Measurements from ENCODE around the gene SORBS1.

SORBS1 gene

DNA sequence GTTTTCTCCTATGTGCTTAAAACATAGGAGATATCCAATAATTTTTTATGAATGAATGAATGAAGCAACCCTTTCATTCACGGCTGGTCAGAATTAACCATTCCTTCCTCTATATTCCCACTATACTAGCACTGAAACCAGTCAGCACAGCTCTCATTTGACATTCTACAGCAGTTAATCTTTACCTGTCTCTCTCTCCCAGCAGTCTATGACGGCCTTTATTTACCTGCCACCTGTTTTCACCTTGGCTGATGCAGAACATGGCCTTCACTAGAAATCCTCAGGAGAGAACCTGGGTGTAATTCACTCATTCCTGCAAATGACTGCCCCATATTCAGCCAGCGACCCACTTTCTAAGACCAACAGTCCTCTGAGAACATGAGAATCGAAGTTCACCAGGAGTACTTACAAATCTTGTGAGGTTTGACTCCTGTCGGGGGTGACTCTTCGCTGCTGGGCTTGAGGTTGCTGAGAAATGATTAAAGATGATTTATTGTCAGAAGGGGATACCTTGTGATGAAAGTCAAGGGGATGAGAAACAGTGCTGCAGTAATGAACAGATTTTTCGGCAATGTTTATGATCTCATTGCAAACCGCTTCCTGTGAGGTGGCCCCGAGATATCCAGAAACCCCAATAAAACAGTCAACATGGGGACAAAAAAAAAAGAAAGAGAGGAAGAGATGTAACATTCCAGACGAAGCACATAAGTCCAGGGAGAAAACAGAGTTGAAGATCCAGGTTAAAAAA is 239.4 kb downstream of the SORBS1 start:
- TF ChIP-seq, protein P1, sequence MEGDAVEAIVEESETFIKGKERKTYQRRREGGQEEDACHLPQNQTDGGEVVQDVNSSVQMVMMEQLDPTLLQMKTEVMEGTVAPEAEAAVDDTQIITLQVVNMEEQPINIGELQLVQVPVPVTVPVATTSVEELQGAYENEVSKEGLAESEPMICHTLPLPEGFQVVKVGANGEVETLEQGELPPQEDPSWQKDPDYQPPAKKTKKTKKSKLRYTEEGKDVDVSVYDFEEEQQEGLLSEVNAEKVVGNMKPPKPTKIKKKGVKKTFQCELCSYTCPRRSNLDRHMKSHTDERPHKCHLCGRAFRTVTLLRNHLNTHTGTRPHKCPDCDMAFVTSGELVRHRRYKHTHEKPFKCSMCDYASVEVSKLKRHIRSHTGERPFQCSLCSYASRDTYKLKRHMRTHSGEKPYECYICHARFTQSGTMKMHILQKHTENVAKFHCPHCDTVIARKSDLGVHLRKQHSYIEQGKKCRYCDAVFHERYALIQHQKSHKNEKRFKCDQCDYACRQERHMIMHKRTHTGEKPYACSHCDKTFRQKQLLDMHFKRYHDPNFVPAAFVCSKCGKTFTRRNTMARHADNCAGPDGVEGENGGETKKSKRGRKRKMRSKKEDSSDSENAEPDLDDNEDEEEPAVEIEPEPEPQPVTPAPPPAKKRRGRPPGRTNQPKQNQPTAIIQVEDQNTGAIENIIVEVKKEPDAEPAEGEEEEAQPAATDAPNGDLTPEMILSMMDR (IDR thresholded peaks at IDR 0.05; ENCODE audit: low read depth, low read length, missing control alignments) = no peak
- no peak for DNase-seq (ENCODE audit: low read depth)
- no peak overlapping the region for H3K4me3 ChIP-seq (ENCODE audit: low read depth, low read length)
- in situ Hi-C loops (cut with HindIII; ENCODE audit: low sequenced_read_pairs) = no loop called here

DNA sequence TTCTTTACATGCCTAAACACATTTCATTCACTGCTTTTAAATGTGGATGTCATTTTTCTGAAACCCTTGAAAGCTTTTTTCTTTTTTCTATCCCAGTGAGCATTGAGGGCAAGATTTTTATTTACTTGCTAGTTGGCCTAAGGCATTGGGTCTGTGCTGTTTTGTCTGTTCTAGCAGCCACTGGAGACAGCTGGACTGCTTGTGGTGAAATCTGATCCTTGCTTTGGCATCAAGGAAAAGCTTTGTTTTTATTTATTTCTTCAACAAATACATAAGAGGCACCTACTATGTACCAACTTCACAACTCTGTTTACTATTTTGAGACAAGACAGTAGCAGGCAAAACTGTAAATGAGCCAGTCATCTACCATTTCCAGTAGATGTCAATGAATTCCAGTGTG is 241.9 kb downstream of the SORBS1 start:
- no peak overlapping the region for H3K4me3 ChIP-seq (ENCODE audit: low read depth, low read length)
- in situ Hi-C loops (cut with HindIII; ENCODE audit: low sequenced_read_pairs) = no loop called here
- TF ChIP-seq, protein P1 (IDR thresholded peaks at IDR 0.05; ENCODE audit: low read depth, low read length, missing control alignments) = no peak
- DNase-seq (ENCODE audit: low read depth) = no peak

DNA sequence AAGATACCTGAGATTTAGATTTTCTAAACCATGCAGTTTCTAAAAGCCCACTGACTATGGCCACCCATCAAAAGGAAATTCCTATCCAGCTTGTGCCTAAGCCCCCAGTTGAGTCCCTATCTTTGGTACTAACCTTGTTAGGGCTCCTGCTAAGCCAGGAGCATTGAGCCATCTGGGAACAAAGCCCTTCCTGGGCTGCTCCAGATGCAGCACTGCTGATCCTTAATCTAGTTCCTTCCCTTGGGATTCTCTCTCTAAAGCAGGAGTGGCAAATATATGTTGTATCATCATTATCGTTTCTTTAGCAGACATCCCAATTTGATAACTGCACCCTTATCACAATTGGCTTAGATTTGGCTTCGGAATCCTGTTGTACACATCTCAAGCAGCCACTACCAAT is 245.7 kb downstream of the SORBS1 start:
- no peak for DNase-seq (ENCODE audit: low read depth)
- in situ Hi-C loops (cut with HindIII; ENCODE audit: low sequenced_read_pairs) = no loop called here
- TF ChIP-seq, protein P1 (IDR thresholded peaks at IDR 0.05; ENCODE audit: low read depth, low read length, missing control alignments) = no peak
- no peak overlapping the region for H3K4me3 ChIP-seq (ENCODE audit: low read depth, low read length)

DNA sequence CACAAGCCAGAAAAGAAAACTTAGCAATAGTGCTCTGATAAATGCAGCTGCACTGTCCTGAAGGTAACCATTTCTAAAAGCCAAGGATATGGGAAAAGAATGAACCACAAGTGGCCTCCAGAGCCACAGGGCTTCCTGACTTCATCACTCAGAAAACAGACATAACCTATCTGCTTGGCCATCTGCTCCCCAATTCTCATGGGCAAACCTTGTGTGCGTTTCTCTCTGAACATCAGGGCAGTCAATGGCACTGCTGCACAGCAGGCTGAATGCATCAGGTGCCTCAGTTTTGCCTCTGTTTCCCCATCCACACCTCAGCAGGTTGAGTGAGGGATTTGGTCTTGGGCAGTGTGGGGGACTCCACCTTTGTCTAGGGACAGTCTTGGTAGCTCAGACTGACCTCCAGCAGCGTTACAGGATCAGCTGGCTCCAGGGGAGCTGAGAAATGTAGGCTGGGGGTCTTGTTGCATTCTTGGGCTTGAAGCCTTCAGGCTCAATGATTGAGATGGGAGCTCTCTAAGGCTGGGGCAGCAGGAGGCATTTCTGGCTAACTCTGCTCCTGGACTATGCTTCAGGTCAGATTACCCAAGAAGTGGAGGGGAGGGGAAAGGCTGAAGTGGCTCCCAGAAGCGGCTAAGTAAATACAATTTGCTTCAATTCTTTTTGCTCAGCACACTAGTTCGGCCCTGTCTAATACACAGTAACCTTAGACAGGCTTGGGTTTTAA is 246.8 kb downstream of the SORBS1 start:
- no peak overlapping the region for H3K4me3 ChIP-seq (ENCODE audit: low read depth, low read length)
- DNase-seq (ENCODE audit: low read depth) = no peak
- TF ChIP-seq, protein P1 (IDR thresholded peaks at IDR 0.05; ENCODE audit: low read depth, low read length, missing control alignments) = no peak
- in situ Hi-C loops (cut with HindIII; ENCODE audit: low sequenced_read_pairs) = no loop called here

DNA sequence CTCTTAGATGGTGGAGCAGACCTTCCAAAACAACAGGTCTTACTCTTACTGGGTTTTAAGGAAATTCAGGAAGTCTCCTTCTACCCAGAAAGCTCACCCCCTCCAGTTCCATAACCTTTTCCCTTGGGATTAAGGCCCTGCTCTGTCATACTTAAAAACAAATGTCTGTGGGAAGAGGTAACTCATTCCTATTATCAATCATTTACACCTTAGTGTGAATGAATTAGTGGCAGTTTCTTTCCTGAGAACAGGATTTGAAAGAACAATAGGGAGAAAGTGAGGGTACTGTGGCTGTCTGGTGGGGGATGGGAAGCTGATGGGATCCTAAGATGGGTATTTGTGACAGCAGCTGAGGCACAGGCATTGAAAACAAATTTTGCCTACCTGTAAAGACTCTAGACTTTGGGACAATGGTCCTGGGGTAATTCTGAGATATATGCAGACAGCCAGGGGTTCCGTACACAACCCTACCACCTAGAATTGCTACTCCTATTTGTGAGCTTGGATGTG is 248.1 kb downstream of the SORBS1 start:
- DNase-seq (ENCODE audit: low read depth) = no peak
- in situ Hi-C loops (cut with HindIII; ENCODE audit: low sequenced_read_pairs) = no loop called here
- TF ChIP-seq, protein P1 (IDR thresholded peaks at IDR 0.05; ENCODE audit: low read depth, low read length, missing control alignments) = no peak
- no peak overlapping the region for H3K4me3 ChIP-seq (ENCODE audit: low read depth, low read length)

DNA sequence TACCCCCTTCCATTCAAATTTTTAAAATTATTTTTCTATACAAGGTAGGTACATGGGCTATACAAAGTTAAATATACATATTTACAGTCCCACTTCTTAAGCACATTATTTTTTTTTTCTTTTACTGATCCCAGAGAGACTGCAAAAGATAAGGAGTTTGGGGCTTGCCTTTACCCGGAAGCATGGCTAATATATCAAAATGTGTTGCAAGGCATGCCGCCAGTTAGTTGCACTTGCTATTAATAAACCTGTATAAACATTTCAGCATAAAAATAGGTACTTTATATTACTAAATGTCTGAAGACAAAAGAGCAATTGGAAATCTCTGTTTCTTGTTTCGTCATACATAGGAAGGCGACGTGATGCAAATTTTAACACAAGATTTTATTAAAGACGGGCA is 248.9 kb downstream of the SORBS1 start:
- in situ Hi-C loops (cut with HindIII; ENCODE audit: low sequenced_read_pairs) = no loop called here
- H3K4me3 ChIP-seq (ENCODE audit: low read depth, low read length) = no peak overlapping the region
- TF ChIP-seq, protein P1 (IDR thresholded peaks at IDR 0.05; ENCODE audit: low read depth, low read length, missing control alignments) = no peak
- no peak for DNase-seq (ENCODE audit: low read depth)

Data from astrocyte of the cerebellum (primary cell).